Type B pancreatic cell (in vitro differentiated cells): ENCODE results near the gene SCRT2. TPM values are rescaled to one million over a fixed set of nuclear protein-coding genes. Genes with fewer than 3 reads are reported as not detected.

ENCODE experiments used
- DNase-seq: peaks from one replicate; pipeline ENCODE4 v3.0.0; 2021; ENCODE audit warnings: mixed read lengths; ENCODE audit not compliant: unreplicated experiment; ENCODE audit errors: extremely low spot score
- H3K27ac Mint-ChIP-seq: 2 replicates; pipeline ENCODE4 v1.8.0; 2021; ENCODE audit warnings: mild to moderate bottlenecking, mixed read lengths
- H3K27me3 Mint-ChIP-seq: 2 replicates; pipeline ENCODE4 v1.8.0; 2021; ENCODE audit warnings: mixed read lengths
- H3K36me3 Mint-ChIP-seq: 2 replicates; pipeline ENCODE4 v1.8.0; 2021; ENCODE audit warnings: mixed read lengths
- H3K4me1 Mint-ChIP-seq: one replicate; pipeline ENCODE4 v1.8.0; 2021; ENCODE audit warnings: mixed read lengths; ENCODE audit not compliant: unreplicated experiment
- H3K4me3 Mint-ChIP-seq: 2 replicates; pipeline ENCODE4 v1.8.0; 2021; ENCODE audit warnings: mild to moderate bottlenecking, mixed read lengths
- H3K9me3 Mint-ChIP-seq: 2 replicates; pipeline ENCODE4 v1.8.0; 2021; ENCODE audit warnings: mixed read lengths
- CTCF ChIP-seq: fragments of 200-600 bp; sonication (generic); conservative IDR thresholded peaks from 2 replicates; pipeline ENCODE4 v1.5.0; 2021; ENCODE audit warnings: antibody characterized with exemption, mild to moderate bottlenecking
- total RNA-seq: library from RNA; stranded (reverse); gene quantifications from 2 replicates; pipeline ENCODE4 v1.2.1, GENCODE V29; 2021; ENCODE audit warnings: low replicate concordance

SCRT2 gene
- total RNA-seq, 1 donor from 2014 or later: 0.36 TPM

GRCh38 chr20:611843-612185 is 63.8 kb downstream of the SCRT2 start:
- no peaks in the 10 kb centered on the region for H3K36me3 Mint-ChIP-seq
- no peak for TF ChIP-seq CTCF
- no peak for DNase-seq
- peaks cover 70% of the 10 kb centered on the region for H3K27me3 Mint-ChIP-seq
- no peaks in the 10 kb centered on the region for H3K9me3 Mint-ChIP-seq
- H3K4me3 Mint-ChIP-seq: peak overlapping the region; percentile 47
- H3K27ac Mint-ChIP-seq: no peak overlapping the region
- peaks cover 10% of the 10 kb centered on the region for H3K4me1 Mint-ChIP-seq

Other genes with a start within 250 kb of the SCRT2 start
- 31.8 and 33.2 TPM in 2 replicates for gene TBC1D20, start 213.3 kb downstream of the SCRT2 start, total RNA-seq
- gene CSNK2A1, start 132.0 kb downstream of the SCRT2 start, total RNA-seq: 138 and 151 TPM in 2 replicates
- 0.94 TPM in 1 of 2 replicates, not detected in the other for gene TCF15, start 65.5 kb downstream of the SCRT2 start, total RNA-seq
- gene SRXN1, start 22.6 kb downstream of the SCRT2 start, total RNA-seq: 16.3 and 25.4 TPM in 2 replicates
- gene SLC52A3, start 92.7 kb upstream of the SCRT2 start, total RNA-seq: 1.3 and 2.1 TPM in 2 replicates
- gene FAM110A, start 157.9 kb upstream of the SCRT2 start, total RNA-seq: 14.3 and 26.7 TPM in 2 replicates
- 0.07 TPM in 1 of 2 replicates, not detected in the other for gene ANGPT4, start 240.5 kb upstream of the SCRT2 start, total RNA-seq